Thyroid gland (tissue), 4 donors: ENCODE measurements around the gene EFNB1.

Source experiments
- POLR2A ChIP-seq, 2 donors: fragments of 450-650 bp; IDR thresholded peaks; one replicate each; pipeline ENCODE4 v1.6.1; 2017; ENCODE audit warnings: antibody characterized with exemption in 2 of 2, mild to moderate bottlenecking in 2 of 2, moderate library complexity in 1 of 2
- TF ChIP-seq, protein P1 (sequence below), 6 experiments: fragments of 200-600 bp in 3 of 6; fragments of 450-650 bp in 3 of 6; sonication (generic) in 3 of 6; IDR thresholded peaks; one replicate each; pipeline ENCODE4 v1.5.1; 2016 to 2019; ENCODE audit warnings: antibody characterized with exemption in 6 of 6, mild to moderate bottlenecking in 2 of 6, inconsistent platforms in 1 of 6, moderate library complexity in 1 of 6

- TF ChIP-seq, protein P1, sequence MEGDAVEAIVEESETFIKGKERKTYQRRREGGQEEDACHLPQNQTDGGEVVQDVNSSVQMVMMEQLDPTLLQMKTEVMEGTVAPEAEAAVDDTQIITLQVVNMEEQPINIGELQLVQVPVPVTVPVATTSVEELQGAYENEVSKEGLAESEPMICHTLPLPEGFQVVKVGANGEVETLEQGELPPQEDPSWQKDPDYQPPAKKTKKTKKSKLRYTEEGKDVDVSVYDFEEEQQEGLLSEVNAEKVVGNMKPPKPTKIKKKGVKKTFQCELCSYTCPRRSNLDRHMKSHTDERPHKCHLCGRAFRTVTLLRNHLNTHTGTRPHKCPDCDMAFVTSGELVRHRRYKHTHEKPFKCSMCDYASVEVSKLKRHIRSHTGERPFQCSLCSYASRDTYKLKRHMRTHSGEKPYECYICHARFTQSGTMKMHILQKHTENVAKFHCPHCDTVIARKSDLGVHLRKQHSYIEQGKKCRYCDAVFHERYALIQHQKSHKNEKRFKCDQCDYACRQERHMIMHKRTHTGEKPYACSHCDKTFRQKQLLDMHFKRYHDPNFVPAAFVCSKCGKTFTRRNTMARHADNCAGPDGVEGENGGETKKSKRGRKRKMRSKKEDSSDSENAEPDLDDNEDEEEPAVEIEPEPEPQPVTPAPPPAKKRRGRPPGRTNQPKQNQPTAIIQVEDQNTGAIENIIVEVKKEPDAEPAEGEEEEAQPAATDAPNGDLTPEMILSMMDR (IDR thresholded peaks at IDR 0.05): no peak
- no peak for TF ChIP-seq POLR2A (IDR thresholded peaks at IDR 0.05)
Measured at GRCh38 chrX:68878977-68879645, 50.3 kb downstream of the EFNB1 start.
